Loucy (cell line): Measurements from ENCODE around the gene TJP1.

Experiments used
- H2AFZ ChIP-seq: fragments of 200-600 bp; sonication (generic); 2 replicates; pipeline ENCODE4 v1.6.0; 2016; ENCODE audit warnings: antibody characterized with exemption, mild to moderate bottlenecking, low read length, moderate library complexity
- H3F3A ChIP-seq: fragments of 200-600 bp; 2 replicates; pipeline ENCODE4 v1.6.0; 2016; ENCODE audit warnings: antibody characterized with exemption, low read depth, mild to moderate bottlenecking
- H3K27me3 ChIP-seq: fragments of 200-600 bp; sonication (generic); 2 replicates; pipeline ENCODE4 v1.6.1; 2014; ENCODE audit warnings: low read length, mild to moderate bottlenecking; ENCODE audit not compliant: insufficient read depth, poor library complexity, severe bottlenecking
- H3K36me3 ChIP-seq: fragments of 200-600 bp; sonication (generic); 2 replicates; pipeline ENCODE4 v1.6.1; 2016; ENCODE audit warnings: low read length; ENCODE audit not compliant: insufficient read depth
- H3K4me1 ChIP-seq: fragments of 200-600 bp; sonication (generic); 2 replicates; pipeline ENCODE4 v1.5.1; 2014; ENCODE audit warnings: low read length, mild to moderate bottlenecking; ENCODE audit not compliant: insufficient read depth, poor library complexity, severe bottlenecking
- H3K4me2 ChIP-seq: fragments of 200-600 bp; sonication (generic); 2 replicates; pipeline ENCODE4 v1.6.0; 2014; ENCODE audit warnings: antibody characterized with exemption, low read length, low read depth, mild to moderate bottlenecking; ENCODE audit not compliant: poor library complexity, severe bottlenecking
- H3K4me3 ChIP-seq: fragments of 200-600 bp; sonication (generic); 2 replicates; pipeline ENCODE4 v1.5.1; 2014; ENCODE audit warnings: low read length, mild to moderate bottlenecking, mixed read lengths; ENCODE audit not compliant: poor library complexity, severe bottlenecking
- H3K79me2 ChIP-seq: fragments of 200-600 bp; sonication (generic); 2 replicates; pipeline ENCODE4 v1.6.1; 2014; ENCODE audit warnings: low read length; ENCODE audit not compliant: insufficient read depth
- H3K9ac ChIP-seq: fragments of 200-600 bp; sonication (generic); 2 replicates; pipeline ENCODE4 v1.6.0; 2014; ENCODE audit warnings: mild to moderate bottlenecking, low read depth, low read length, moderate library complexity; ENCODE audit not compliant: poor library complexity, severe bottlenecking
- H3K9me2 ChIP-seq: fragments of 200-600 bp; sonication (generic); replicated peaks from 2 replicates; pipeline ENCODE4 v1.6.1; 2016; ENCODE audit warnings: low read depth, low read length, mixed read lengths
- H3K9me3 ChIP-seq: fragments of 200-600 bp; sonication (generic); 2 replicates; pipeline ENCODE4 v1.6.1; 2014; ENCODE audit warnings: mild to moderate bottlenecking, antibody characterized with exemption, low read length, low read depth; ENCODE audit not compliant: insufficient read depth
- H4K20me1 ChIP-seq: fragments of 200-600 bp; sonication (generic); 2 replicates; pipeline ENCODE4 v1.6.0; 2014; ENCODE audit warnings: antibody characterized with exemption, low read length, mild to moderate bottlenecking; ENCODE audit not compliant: insufficient read depth, poor library complexity, severe bottlenecking
- CTCF ChIP-seq: fragments of 200-600 bp; sonication (generic); conservative IDR thresholded peaks from 2 replicates; pipeline ENCODE4 v1.5.1; 2014; ENCODE audit warnings: mild to moderate bottlenecking, antibody characterized with exemption, low read length
- EZH2phosphoT487 ChIP-seq: fragments of 200-600 bp; IDR thresholded peaks from 2 replicates; pipeline ENCODE4 v1.6.1; 2018; ENCODE audit warnings: antibody characterized with exemption, mild to moderate bottlenecking, moderate library complexity, borderline replicate concordance

The TJP1 gene

GRCh38 chr15:29842290-29842689 lies 20.0 kb upstream of the TJP1 start:
- Histone ChIP-seq H4K20me1 (no peaks in the 10 kb centered on the region), H3K27me3 (peaks cover 40% of the 10 kb centered on the region), H3K4me3 (no peak overlapping the region), H3K4me2 (no peak overlapping the region), H3K4me1 (no peaks in the 10 kb centered on the region), H3K9me3 (no peaks in the 10 kb centered on the region), H3K79me2 (no peaks in the 10 kb centered on the region), H2AFZ (no peak overlapping the region), H3K9ac (no peak overlapping the region), H3K9me2 (no peaks in the 10 kb centered on the region), H3F3A (no peaks in the 10 kb centered on the region), H3K36me3 (no peaks in the 10 kb centered on the region)
- TF ChIP-seq EZH2phosphoT487 (no peak), CTCF (no peak)

GRCh38 chr15:29840926-29841325 lies 18.7 kb upstream of the TJP1 start:
- H3K9me2 ChIP-seq, result no peaks in the 10 kb centered on the region
- no peak overlapping the region for H3K4me2 ChIP-seq
- no peaks in the 10 kb centered on the region for H3K79me2 ChIP-seq
- H3K36me3 ChIP-seq, result no peaks in the 10 kb centered on the region
- no peaks in the 10 kb centered on the region for H3K9me3 ChIP-seq
- no peak overlapping the region for H2AFZ ChIP-seq
- no peak overlapping the region for H3K4me3 ChIP-seq
- H3K27me3 ChIP-seq, result peaks cover 49% of the 10 kb centered on the region
- no peaks in the 10 kb centered on the region for H4K20me1 ChIP-seq
- no peaks in the 10 kb centered on the region for H3F3A ChIP-seq
- no peaks in the 10 kb centered on the region for H3K4me1 ChIP-seq
- TF ChIP-seq CTCF (no peak), EZH2phosphoT487 (no peak)
- no peak overlapping the region for H3K9ac ChIP-seq

- Histone ChIP-seq H4K20me1 (no peaks in the 10 kb centered on the region), H3K9me3 (no peaks in the 10 kb centered on the region), H3K9me2 (no peaks in the 10 kb centered on the region), H3K4me2 (no peak overlapping the region), H3K4me3 (no peak overlapping the region), H3K4me1 (no peaks in the 10 kb centered on the region), H3K36me3 (no peaks in the 10 kb centered on the region), H3K79me2 (no peaks in the 10 kb centered on the region), H2AFZ (no peak overlapping the region), H3K9ac (no peak overlapping the region), H3F3A (no peaks in the 10 kb centered on the region), H3K27me3 (peaks cover 57% of the 10 kb centered on the region)
- no peak for TF ChIP-seq EZH2phosphoT487
- no peak for TF ChIP-seq CTCF
Observed at GRCh38 chr15:29840054-29840453, 17.8 kb upstream of the TJP1 start.
